HEK293 (cell line): Measurements from ENCODE around the gene LAMA1.

Experiments used
- CTCF ChIA-PET: fragments of 350-600 bp; formaldehyde crosslinking; extraction: SDS; loops from one replicate; lab custom pipeline; 2021; ENCODE audit warnings: antibody characterized with exemption; lab: Yijun Ruan, JAX
- POLR2A ChIA-PET: fragments of 300-600 bp; formaldehyde crosslinking; extraction: SDS; loops from one replicate; lab custom pipeline; 2020; ENCODE audit warnings: antibody characterized with exemption, inconsistent platforms; lab: Yijun Ruan, JAX
- H3K27ac ChIP-seq: fragments of 200-500 bp; sonication (Bioruptor generic); 2 replicates; pipeline ENCODE4 v1.5.1; 2014; ENCODE audit warnings: low read depth, low read length, control low read depth, inconsistent platforms; ENCODE audit errors: extremely low read depth
- H3K36me3 ChIP-seq, 2 experiments: fragments of 200-500 bp in 1 of 2; sonication (Bioruptor generic) in 1 of 2; 1 replicate in 1 of 2; 2 replicates in 1 of 2; pipeline ENCODE4 v1.5.1; 2014 to 2017; ENCODE audit warnings: inconsistent platforms in 2 of 2, low read length in 2 of 2; ENCODE audit not compliant: control insufficient read depth in 2 of 2, insufficient read depth in 1 of 2
- H3K4me1 ChIP-seq: fragments of 200-500 bp; sonication (Bioruptor generic); 2 replicates; pipeline ENCODE4 v1.5.1; 2014; ENCODE audit warnings: mild to moderate bottlenecking, low read length, inconsistent platforms; ENCODE audit not compliant: control insufficient read depth, insufficient read depth
- H3K4me3 ChIP-seq: 2 replicates; pipeline ENCODE4 v1.5.1; 2011; ENCODE audit warnings: low read depth, mild to moderate bottlenecking, control low read depth, low read length, moderate library complexity
- H3K9me3 ChIP-seq: fragments of 200-500 bp; sonication (Bioruptor generic); 2 replicates; pipeline ENCODE4 v1.5.1; 2014; ENCODE audit warnings: low read depth, low read length, inconsistent platforms; ENCODE audit not compliant: control insufficient read depth, insufficient read depth
- PRDM1 ChIP-seq: fragments of 450-650 bp; formaldehyde crosslinking; IDR thresholded peaks from 2 replicates; pipeline ENCODE4; 2016; ENCODE audit warnings: missing biosample characterization, missing genetic modification characterization
- SP2 ChIP-seq: fragments of 450-650 bp; formaldehyde crosslinking; IDR thresholded peaks from 2 replicates; pipeline ENCODE4 v1.5.1; 2016; ENCODE audit warnings: missing biosample characterization, missing genetic modification characterization
- TRIM28 ChIP-seq: IDR thresholded peaks from 2 replicates; pipeline ENCODE4 v1.6.1; 2011; ENCODE audit warnings: low read length, control low read depth, borderline replicate concordance
- ZBTB1 ChIP-seq: fragments of 450-650 bp; formaldehyde crosslinking; IDR thresholded peaks from 2 replicates; pipeline ENCODE4 v1.5.1; 2016; ENCODE audit warnings: missing biosample characterization, missing genetic modification characterization
- ZBTB44 ChIP-seq: fragments of 450-650 bp; IDR thresholded peaks from 2 replicates; pipeline ENCODE4 v1.5.1; 2018; ENCODE audit warnings: missing biosample characterization, mild to moderate bottlenecking, missing genetic modification characterization
- ZEB2 ChIP-seq: fragments of 450-650 bp; formaldehyde crosslinking; IDR thresholded peaks from 2 replicates; pipeline ENCODE4 v1.5.1; 2016; ENCODE audit warnings: missing biosample characterization, missing genetic modification characterization
- ZFHX2 ChIP-seq: fragments of 450-650 bp; formaldehyde crosslinking; conservative IDR thresholded peaks from 2 replicates; pipeline ENCODE4 v1.5.1; 2016; ENCODE audit warnings: missing biosample characterization, missing genetic modification characterization
- ZFP3 ChIP-seq: fragments of 450-650 bp; formaldehyde crosslinking; IDR thresholded peaks from 2 replicates; pipeline ENCODE4 v1.5.1; 2016; ENCODE audit warnings: low read depth, missing biosample characterization, missing genetic modification characterization
- ZFP41 ChIP-seq: fragments of 450-650 bp; formaldehyde crosslinking; IDR thresholded peaks from 2 replicates; pipeline ENCODE4 v1.5.1; 2016; ENCODE audit warnings: missing biosample characterization, missing genetic modification characterization, borderline replicate concordance
- ZIC2 ChIP-seq: fragments of 450-650 bp; formaldehyde crosslinking; IDR thresholded peaks from 2 replicates; pipeline ENCODE4 v1.5.1; 2016; ENCODE audit warnings: missing biosample characterization, missing genetic modification characterization
- ZNF121 ChIP-seq: fragments of 450-650 bp; formaldehyde crosslinking; IDR thresholded peaks from 2 replicates; pipeline ENCODE4 v1.5.1; 2016; ENCODE audit warnings: missing biosample characterization, missing genetic modification characterization
- ZNF155 ChIP-seq: fragments of 450-650 bp; formaldehyde crosslinking; IDR thresholded peaks from 2 replicates; pipeline ENCODE4 v1.5.1; 2016; ENCODE audit warnings: missing biosample characterization, missing genetic modification characterization
- ZNF157 ChIP-seq: fragments of 450-650 bp; formaldehyde crosslinking; IDR thresholded peaks from 2 replicates; pipeline ENCODE4 v1.5.1; 2016; ENCODE audit warnings: missing biosample characterization, missing genetic modification characterization
- ZNF184 ChIP-seq: fragments of 450-650 bp; IDR thresholded peaks from 2 replicates; pipeline ENCODE4 v1.5.1; 2018; ENCODE audit warnings: missing biosample characterization, mild to moderate bottlenecking, missing genetic modification characterization
- ZNF2 ChIP-seq: fragments of 450-650 bp; formaldehyde crosslinking; IDR thresholded peaks from 2 replicates; pipeline ENCODE4 v1.5.1; 2016; ENCODE audit warnings: missing biosample characterization, missing genetic modification characterization
- ZNF211 ChIP-seq: fragments of 450-650 bp; formaldehyde crosslinking; IDR thresholded peaks from 2 replicates; pipeline ENCODE4 v1.5.1; 2016; ENCODE audit warnings: low read depth, missing biosample characterization, missing genetic modification characterization
- ZNF350 ChIP-seq: fragments of 450-650 bp; formaldehyde crosslinking; IDR thresholded peaks from 2 replicates; pipeline ENCODE4 v1.5.0; 2017; ENCODE audit warnings: missing biosample characterization, mild to moderate bottlenecking, missing genetic modification characterization
- ZNF518A ChIP-seq: fragments of 450-650 bp; formaldehyde crosslinking; conservative IDR thresholded peaks from 2 replicates; pipeline ENCODE4 v1.5.1; 2016; ENCODE audit warnings: low read depth, missing biosample characterization, missing genetic modification characterization
- ZNF549 ChIP-seq: fragments of 450-650 bp; IDR thresholded peaks from 2 replicates; pipeline ENCODE4 v1.5.1; 2018; ENCODE audit warnings: missing biosample characterization, missing genetic modification characterization, mild to moderate bottlenecking, inconsistent platforms, moderate library complexity
- ZNF571 ChIP-seq: fragments of 450-650 bp; formaldehyde crosslinking; IDR thresholded peaks from 2 replicates; pipeline ENCODE4 v1.5.0; 2017; ENCODE audit warnings: missing biosample characterization, missing genetic modification characterization
- ZNF596 ChIP-seq: fragments of 450-650 bp; IDR thresholded peaks from 2 replicates; pipeline ENCODE4 v1.5.0; 2018; ENCODE audit warnings: missing biosample characterization, mild to moderate bottlenecking, missing genetic modification characterization, moderate library complexity
- ZNF623 ChIP-seq: fragments of 450-650 bp; formaldehyde crosslinking; IDR thresholded peaks from 2 replicates; pipeline ENCODE4 v1.5.1; 2016; ENCODE audit warnings: missing biosample characterization, missing genetic modification characterization
- ZNF624 ChIP-seq: fragments of 450-650 bp; formaldehyde crosslinking; IDR thresholded peaks from 2 replicates; pipeline ENCODE4 v1.5.1; 2017; ENCODE audit warnings: missing biosample characterization, missing genetic modification characterization
- ZNF629 ChIP-seq: fragments of 450-650 bp; formaldehyde crosslinking; IDR thresholded peaks from 2 replicates; pipeline ENCODE4 v1.5.1; 2017; ENCODE audit warnings: missing biosample characterization, missing genetic modification characterization
- ZNF645 ChIP-seq: fragments of 450-650 bp; formaldehyde crosslinking; IDR thresholded peaks from 2 replicates; pipeline ENCODE4; 2016; ENCODE audit warnings: missing biosample characterization, missing genetic modification characterization
- ZNF658 ChIP-seq: fragments of 450-650 bp; formaldehyde crosslinking; IDR thresholded peaks from 2 replicates; pipeline ENCODE4; 2016; ENCODE audit warnings: missing biosample characterization, missing genetic modification characterization
- ZNF791 ChIP-seq: fragments of 450-650 bp; formaldehyde crosslinking; IDR thresholded peaks from 2 replicates; pipeline ENCODE4 v1.5.1; 2016; ENCODE audit warnings: missing biosample characterization, missing genetic modification characterization

Gene LAMA1

DNA sequence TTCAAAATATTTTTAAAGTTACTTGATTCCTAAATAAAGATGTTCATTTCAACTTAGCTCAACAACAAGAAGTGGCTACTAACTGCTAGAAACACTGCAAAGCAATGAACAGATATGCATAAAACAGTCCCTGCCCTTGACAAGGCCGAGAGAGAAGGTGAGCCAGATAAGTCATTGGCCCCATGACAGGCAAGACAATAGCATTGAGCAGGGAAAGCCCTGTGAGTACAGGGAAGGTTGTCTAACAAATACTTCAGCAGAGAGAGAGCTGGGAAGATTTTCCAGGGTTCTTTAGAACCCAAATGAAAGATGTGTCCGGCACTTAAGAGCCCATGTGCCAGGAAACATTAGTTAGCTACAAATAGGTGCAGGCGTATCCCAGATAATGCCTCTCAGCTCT is 4.7 kb downstream of the LAMA1 start (continued):
- no peak for TF ChIP-seq ZNF549
- TF ChIP-seq ZEB2, result no peak
- TF ChIP-seq ZNF624 (tag by site-specific recombination), result no peak
- TF ChIP-seq ZBTB44 (tag by site-specific recombination), result no peak

DNA sequence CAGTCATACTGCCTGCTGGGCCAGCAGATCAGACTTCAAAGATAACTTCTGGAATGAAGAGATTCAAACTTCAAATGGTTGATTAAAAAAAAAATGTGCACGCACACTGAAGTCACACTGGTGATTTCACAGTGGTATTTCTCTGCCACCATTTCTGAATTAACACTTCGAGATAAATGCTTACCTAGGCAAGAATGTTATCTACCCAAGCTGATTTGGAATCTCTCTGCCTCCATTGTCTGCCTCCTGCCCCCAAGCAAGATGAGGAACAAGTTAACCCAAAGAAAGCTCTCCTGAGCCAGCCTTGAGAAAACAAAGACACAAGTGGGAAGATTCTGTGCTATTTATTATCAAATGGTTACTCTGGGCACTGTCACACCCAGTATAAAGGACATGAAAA is 6.5 kb downstream of the LAMA1 start:
- no peak for TF ChIP-seq TRIM28
- no peak for TF ChIP-seq ZNF350 (tag by site-specific recombination)
- no peak for TF ChIP-seq ZNF629 (tag by site-specific recombination)
- no peak for TF ChIP-seq ZNF121 (tag by site-specific recombination)
- no peak for TF ChIP-seq ZNF211 (tag by site-specific recombination)
- TF ChIP-seq PRDM1 (tag by site-specific recombination), result no peak
- no peak for TF ChIP-seq ZFP41
- no peak for TF ChIP-seq ZNF596 (tag by site-specific recombination)
- no peak for TF ChIP-seq ZFP3 (tag by site-specific recombination)
- TF ChIP-seq ZNF155 (tag by site-specific recombination), result no peak
- TF ChIP-seq ZNF2 (tag by site-specific recombination), result no peak
- ChIA-PET CTCF (interaction anchor here (2.2 kb wide), 1 partner anchor 67 kb away, joined by 8 read pairs; no protein-coding TSS in a partner anchor), POLR2A (no interaction called here)
- Histone ChIP-seq H3K4me1 (no peaks in the 10 kb centered on the region), H3K36me3 (no peaks in the 10 kb centered on the region), H3K27ac (no peak overlapping the region), H3K4me3 (no peak overlapping the region), H3K9me3 (no peaks in the 10 kb centered on the region)

- H3K9me3 ChIP-seq, result no peaks in the 10 kb centered on the region
- no peak overlapping the region for H3K27ac ChIP-seq
- ChIA-PET CTCF (no interaction called here), POLR2A (no interaction called here)
- no peaks in the 10 kb centered on the region for H3K4me1 ChIP-seq
- peak; percentile 44; the same call in 1 of the 2 replicates for TF ChIP-seq ZFHX2 (tag by site-specific recombination)
- no peak for TF ChIP-seq ZNF658 (tag by site-specific recombination)
- no peak overlapping the region for H3K4me3 ChIP-seq
- H3K36me3 ChIP-seq, result no peaks in the 10 kb centered on the region
These were observed 11.7 kb downstream of the LAMA1 start for GRCh38 chr18:7105943-7106342.

DNA sequence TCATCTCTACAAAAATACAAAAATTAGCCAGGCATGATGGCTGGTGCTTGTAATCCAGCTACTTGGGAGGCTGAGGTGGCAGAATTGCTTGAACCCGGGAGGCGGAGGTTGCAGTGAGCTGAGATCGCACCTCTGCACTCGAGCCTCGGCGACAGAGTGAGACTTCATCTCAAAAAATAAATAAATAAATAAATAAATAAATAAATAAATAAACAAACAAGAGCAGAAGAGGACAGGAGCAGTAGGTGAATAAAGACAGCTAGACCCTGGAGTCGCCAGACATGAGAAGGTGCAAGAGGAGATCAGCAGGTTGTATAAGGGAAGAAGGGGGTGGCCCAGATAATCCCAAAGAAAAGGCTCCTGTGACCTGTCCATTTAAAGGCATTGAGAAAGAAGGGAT is 12.3 kb downstream of the LAMA1 start:
- POLR2A ChIA-PET, result no interaction called here
- TF ChIP-seq ZBTB1 (no peak), SP2 (tag by site-specific recombination) (no peak), ZNF645 (tag by site-specific recombination) (no peak), ZIC2 (no peak), ZNF518A (peak; percentile 54; the same call in 1 of the 2 replicates), ZNF791 (tag by site-specific recombination) (peak; percentile 28; the same call in 1 of the 2 replicates), ZNF571 (tag by site-specific recombination) (no peak), ZNF157 (tag by site-specific recombination) (no peak), ZNF623 (tag by site-specific recombination) (peak; percentile 49; the same call in 1 of the 2 replicates), ZNF184 (tag by site-specific recombination) (no peak)

More for the DNA sequence above, 12.3 kb downstream of the LAMA1 start:
- CTCF ChIA-PET, result no interaction called here
- Histone ChIP-seq H3K27ac (no peak overlapping the region), H3K36me3 (no peaks in the 10 kb centered on the region), H3K9me3 (no peaks in the 10 kb centered on the region), H3K4me1 (no peaks in the 10 kb centered on the region), H3K4me3 (no peak overlapping the region)
